ENCODE results near the gene SEMA4A. TPM values are rescaled to one million over a fixed set of nuclear protein-coding genes. Genes with fewer than 3 reads are reported as not detected.
A peak's percentile ranks its signal among the peaks of the same experiment; 100 is the strongest.

SEMA4A gene
- total and polyA plus RNA-seq, 2 of the 8 experiments (the other 6 are each of a cell fraction or from before 2014, with no cell fraction given): 7.3 to 10.6 TPM

DNA sequence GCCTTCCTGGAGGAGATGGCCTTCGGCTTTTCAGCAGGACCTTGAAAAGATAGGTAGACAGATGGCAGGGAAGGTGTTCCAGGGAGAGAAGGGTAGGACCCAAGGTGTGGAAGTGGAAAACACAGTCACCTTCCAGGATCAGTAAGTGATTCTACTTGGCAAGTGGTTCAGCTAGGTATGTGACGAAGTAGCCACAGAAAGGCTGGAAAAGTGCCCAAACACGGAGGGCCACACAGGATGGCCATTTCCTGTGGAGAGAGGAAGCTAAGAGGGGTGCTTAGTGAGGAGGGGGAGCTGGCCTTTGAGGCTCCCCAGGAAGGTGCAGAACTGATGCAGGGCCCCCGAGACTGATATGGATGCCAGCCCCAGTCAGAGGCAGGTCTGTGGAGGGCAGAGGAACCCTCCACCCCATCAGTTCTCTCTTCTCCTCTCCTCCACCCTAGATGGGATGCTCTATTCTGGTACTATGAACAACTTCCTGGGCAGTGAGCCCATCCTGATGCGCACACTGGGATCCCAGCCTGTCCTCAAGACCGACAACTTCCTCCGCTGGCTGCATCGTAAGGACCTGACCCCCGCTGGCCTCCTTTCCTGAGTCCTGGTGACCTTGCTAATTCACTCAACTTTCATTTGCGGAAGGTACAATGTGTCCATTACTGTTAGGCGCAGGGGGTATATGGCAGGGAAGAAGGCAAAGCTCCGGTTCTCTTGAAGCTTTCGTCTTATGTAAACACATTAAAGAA lies 6.8 kb downstream of the SEMA4A start:
- Histone ChIP-seq H3K4me1 (replicated peaks in 1 of 4; ENCODE audit: control insufficient read depth in 3 of 4, insufficient read depth in 4 of 4, low read length in 3 of 4) (peaks cover 3 to 14% (median 10%) of the 10 kb centered on the region in 4 experiments; a peak in 6 of 7 replicates), H2BK15ac (ENCODE audit: low read length) (peak overlapping the region; percentile 98; the same call in 1 of the 2 replicates), H2AK5ac (ENCODE audit: low read depth, low read length) (peak overlapping the region; percentile 56; the same call in 1 of the 2 replicates), H3K9ac (replicated peaks in 1 of 4; ENCODE audit: extremely low read depth in 1 of 4, low read depth in 3 of 4, low read length in 3 of 4) (peak overlapping the region in 1 of 4 experiments; percentile 44; a peak in 1 of 7 replicates), H3K56ac (replicated peaks; ENCODE audit: insufficient read length, low read depth, low read length) (no peak overlapping the region), H2BK20ac (ENCODE audit: low read length) (no peak overlapping the region), H4K5ac (ENCODE audit: insufficient read length, low read depth, low read length) (peak overlapping the region; percentile 81), H2AFZ (ENCODE audit: low read length) (peak overlapping the region; percentile 99; the same call in 1 of the 2 replicates), H2BK12ac (ENCODE audit: low read depth, low read length) (peak overlapping the region; percentile 87; the same call in 1 of the 2 replicates), H3K23ac (ENCODE audit: insufficient read length) (no peak overlapping the region), H3K27ac (ENCODE audit: low read depth, low read length) (no peak overlapping the region), H3K4ac (replicated peaks; ENCODE audit: insufficient read length, low read depth, low read length) (peak overlapping the region; percentile 4), H4K91ac (replicated peaks; ENCODE audit: insufficient read length, low read length) (peak overlapping the region; percentile 8), H4K20me1 (replicated peaks in 1 of 2; ENCODE audit: control insufficient read depth in 1 of 2, insufficient read depth in 2 of 2, low read length in 2 of 2) (no peaks in the 10 kb centered on the region), H3K18ac (ENCODE audit: extremely low read depth, low read length) (0 out of 2 replicates have a peak overlapping the region, but pooled peaks have one; percentile 86), H3K23me2 (ENCODE audit: low read depth, low read length) (peaks cover 4% of the 10 kb centered on the region; the same call in 1 of the 2 replicates), H3K36me3 (ENCODE audit: control insufficient read depth in 2 of 4, insufficient read depth in 4 of 4, low read length in 3 of 4) (peaks cover 0 to 4% (median 0%) of the 10 kb centered on the region in 4 experiments; a peak in 2 of 8 replicates), H2BK120ac (replicated peaks; ENCODE audit: low read depth, low read length) (no peak overlapping the region), H3K79me1 (ENCODE audit: low read depth, low read length) (no peaks in the 10 kb centered on the region), H3K79me2 (ENCODE audit: control insufficient read depth in 1 of 2, insufficient read depth in 2 of 2, low read length in 2 of 2) (no peaks in the 10 kb centered on the region), H3K27me3 (replicated peaks in 1 of 4; ENCODE audit: control insufficient read depth in 3 of 4, extremely low read depth in 1 of 4, insufficient read depth in 3 of 4, low read length in 3 of 4) (no peaks in the 10 kb centered on the region), H3K4me3 (ENCODE audit: extremely low read depth in 1 of 4, insufficient read depth in 2 of 4, low read depth in 3 of 4, low read length in 4 of 4) (peak overlapping the region in 3 of 4 experiments; percentile 32 to 68 (median 32); a peak in 6 of 8 replicates), H4K8ac (ENCODE audit: extremely low read depth, insufficient read depth, low read length) (peak overlapping the region; percentile 73), H3K4me2 (ENCODE audit: insufficient read depth in 1 of 2, low read depth in 2 of 2, low read length in 2 of 2) (peak overlapping the region; percentile 86 to 95), H3K14ac (ENCODE audit: insufficient read length) (no peak overlapping the region), H2BK5ac (ENCODE audit: low read depth, low read length) (peak overlapping the region; percentile 52; the same call in 1 of the 2 replicates), H3K9me3 (ENCODE audit: insufficient read depth in 2 of 2, low read depth in 1 of 2, low read length in 1 of 2) (no peaks in the 10 kb centered on the region)
- 73% methylated on average over 13 of the region's 13 CpGs; no CpG with 5 or more reads in 1 of the 2 experiments for WGBS, 2 experiments (ENCODE audit: extremely low coverage in 1 of 2, insufficient coverage in 1 of 2, insufficient read length in 1 of 2, insufficient replicate concordance in 2 of 2, low coverage in 1 of 2, low lambda C conversion rate in 2 of 2, missing lambda C conversion rate in 1 of 2)
- FAIRE-seq (no peak), DNase-seq (ENCODE audit: low read depth in 1 of 2, low spot score in 2 of 2) (no peak)
- ChIA-PET POLR2A (ENCODE audit: partially characterized antibody) (interaction anchor here (0.9 to 5.1 kb wide), 9 partner anchors 10 to 123 kb away, joined by 3 to 27 read pairs (median 4); partner anchors contain the start of genes PMF1, SLC25A44 and SMG5), CTCF (ENCODE audit: partially characterized antibody) (interaction anchor here (0.6 to 7.5 kb wide), 12 partner anchors 13 to 1116 kb away, joined by 3 to 65 read pairs (median 4); partner anchors contain the start of gene PMF1)
- no peak for TF ChIP-seq RNF2 (IDR thresholded peaks at IDR 0.05; ENCODE audit: borderline replicate concordance, low read depth, low read length, missing control alignments, poor library complexity, severe bottlenecking)
- no peak for TF ChIP-seq SIRT6 (IDR thresholded peaks at IDR 0.05; ENCODE audit: low read length)
- TF ChIP-seq EP300 (IDR thresholded peaks at IDR 0.05; ENCODE audit: borderline replicate concordance in 1 of 2, low read depth in 2 of 2, low read length in 2 of 2): no peak
- TF ChIP-seq, protein P1, sequence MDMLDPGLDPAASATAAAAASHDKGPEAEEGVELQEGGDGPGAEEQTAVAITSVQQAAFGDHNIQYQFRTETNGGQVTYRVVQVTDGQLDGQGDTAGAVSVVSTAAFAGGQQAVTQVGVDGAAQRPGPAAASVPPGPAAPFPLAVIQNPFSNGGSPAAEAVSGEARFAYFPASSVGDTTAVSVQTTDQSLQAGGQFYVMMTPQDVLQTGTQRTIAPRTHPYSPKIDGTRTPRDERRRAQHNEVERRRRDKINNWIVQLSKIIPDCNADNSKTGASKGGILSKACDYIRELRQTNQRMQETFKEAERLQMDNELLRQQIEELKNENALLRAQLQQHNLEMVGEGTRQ (IDR thresholded peaks at IDR 0.05; ENCODE audit: low read length): no peak
- TF ChIP-seq FOSL1 (IDR thresholded peaks at IDR 0.05; ENCODE audit: insufficient read depth, low read depth, low read length): no peak
- no peak for TF ChIP-seq CTBP2 (IDR thresholded peaks at IDR 0.05; ENCODE audit: borderline replicate concordance, insufficient read depth, insufficient read length, low read length)
